Measurements from ENCODE around the gene OCIAD1. TPM values are rescaled to one million over a fixed set of nuclear protein-coding genes. Genes with fewer than 3 reads are reported as not detected.
"Not testable (repeated sequence)": the region's sequence is repeated elsewhere in the genome, so short reads cannot be mapped to it uniquely, and the experiment has no call there.

OCIAD1 gene
- total RNA-seq, 1 donor from 2014 or later: 72.4 TPM

GRCh38 chr4:48804584-48805301 lies 26.1 kb upstream of the OCIAD1 start:
- TF ChIP-seq POLR2AphosphoS5 (IDR thresholded peaks at IDR 0.05; ENCODE audit: insufficient read depth in 1 of 2, low read depth in 1 of 2) (no peak), POLR2A (IDR thresholded peaks at IDR 0.05) (no peak)
- TF ChIP-seq, protein P1, sequence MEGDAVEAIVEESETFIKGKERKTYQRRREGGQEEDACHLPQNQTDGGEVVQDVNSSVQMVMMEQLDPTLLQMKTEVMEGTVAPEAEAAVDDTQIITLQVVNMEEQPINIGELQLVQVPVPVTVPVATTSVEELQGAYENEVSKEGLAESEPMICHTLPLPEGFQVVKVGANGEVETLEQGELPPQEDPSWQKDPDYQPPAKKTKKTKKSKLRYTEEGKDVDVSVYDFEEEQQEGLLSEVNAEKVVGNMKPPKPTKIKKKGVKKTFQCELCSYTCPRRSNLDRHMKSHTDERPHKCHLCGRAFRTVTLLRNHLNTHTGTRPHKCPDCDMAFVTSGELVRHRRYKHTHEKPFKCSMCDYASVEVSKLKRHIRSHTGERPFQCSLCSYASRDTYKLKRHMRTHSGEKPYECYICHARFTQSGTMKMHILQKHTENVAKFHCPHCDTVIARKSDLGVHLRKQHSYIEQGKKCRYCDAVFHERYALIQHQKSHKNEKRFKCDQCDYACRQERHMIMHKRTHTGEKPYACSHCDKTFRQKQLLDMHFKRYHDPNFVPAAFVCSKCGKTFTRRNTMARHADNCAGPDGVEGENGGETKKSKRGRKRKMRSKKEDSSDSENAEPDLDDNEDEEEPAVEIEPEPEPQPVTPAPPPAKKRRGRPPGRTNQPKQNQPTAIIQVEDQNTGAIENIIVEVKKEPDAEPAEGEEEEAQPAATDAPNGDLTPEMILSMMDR (IDR thresholded peaks at IDR 0.05): no peak
- no peaks in the 10 kb centered on the region for H3K27me3 ChIP-seq
- no peaks in the 10 kb centered on the region for H3K36me3 ChIP-seq
- H3K4me1 ChIP-seq: peaks cover 16% of the 10 kb centered on the region
- H3K27ac ChIP-seq: no peak overlapping the region
- H3K9me3 ChIP-seq: no peaks in the 10 kb centered on the region
- no peak overlapping the region for H3K4me3 ChIP-seq
- intact Hi-C loops (cut with DNase I): no loop called here
- DNase-seq (ENCODE audit: extremely low spot score in 2 of 2): no peak

DNA sequence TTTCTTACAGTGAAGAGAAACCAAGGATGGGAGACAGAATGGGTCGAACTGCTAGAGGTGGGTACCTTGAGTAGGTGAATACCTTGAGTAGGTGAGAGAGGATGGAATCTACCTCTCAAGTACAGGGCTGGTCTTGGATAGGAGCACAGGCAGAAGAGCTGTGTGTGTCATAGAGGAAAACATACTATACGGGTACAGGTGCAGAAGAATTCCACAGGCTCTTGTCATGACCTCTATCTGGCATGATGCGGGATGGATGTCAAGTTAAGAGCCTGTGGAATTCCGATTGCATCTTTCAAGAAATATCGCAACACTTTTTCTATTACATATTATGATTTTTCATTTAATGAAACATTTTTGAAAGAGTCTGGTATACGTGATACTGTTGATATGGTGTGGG lies 18.0 kb upstream of the OCIAD1 start:
- no peak for TF ChIP-seq POLR2A (IDR thresholded peaks at IDR 0.05)
- TF ChIP-seq, protein P1 (IDR thresholded peaks at IDR 0.05): no peak
- no peak overlapping the region for H3K4me3 ChIP-seq
- no peaks in the 10 kb centered on the region for H3K9me3 ChIP-seq
- H3K27ac ChIP-seq: no peak overlapping the region
- intact Hi-C loops (cut with DNase I): no loop called here
- H3K27me3 ChIP-seq: no peaks in the 10 kb centered on the region
- H3K4me1 ChIP-seq: no peaks in the 10 kb centered on the region
- H3K36me3 ChIP-seq: no peaks in the 10 kb centered on the region
- DNase-seq (ENCODE audit: extremely low spot score in 2 of 2): no peak

DNA sequence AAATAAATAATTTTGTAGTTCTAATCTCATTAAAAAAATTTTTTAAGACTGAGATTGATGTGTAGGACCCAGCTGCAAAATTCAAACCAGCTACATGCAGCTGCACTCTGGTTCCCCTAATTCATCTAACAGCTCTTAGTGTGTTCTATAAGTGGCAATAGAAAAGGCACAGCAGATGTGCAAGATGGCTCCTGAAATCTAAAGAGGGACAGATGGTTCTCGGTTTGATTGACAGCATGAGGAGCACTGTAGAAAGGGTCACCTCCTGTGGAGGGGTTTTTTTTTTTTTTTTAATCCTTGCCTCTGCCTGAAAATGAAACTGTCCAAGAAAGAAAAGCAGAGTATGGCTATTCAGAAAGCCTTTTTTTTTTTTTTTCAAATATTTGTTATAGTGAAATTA lies 16.9 kb upstream of the OCIAD1 start:
- Histone ChIP-seq H3K4me1 (no peaks in the 10 kb centered on the region), H3K4me3 (no peak overlapping the region), H3K9me3 (no peaks in the 10 kb centered on the region), H3K27ac (no peak overlapping the region), H3K27me3 (no peaks in the 10 kb centered on the region), H3K36me3 (no peaks in the 10 kb centered on the region)
- intact Hi-C loops (cut with DNase I): no loop called here
- no peak for TF ChIP-seq POLR2AphosphoS5 (IDR thresholded peaks at IDR 0.05; ENCODE audit: insufficient read depth in 1 of 2, low read depth in 1 of 2)
- no peak for TF ChIP-seq POLR2A (IDR thresholded peaks at IDR 0.05)
- TF ChIP-seq, protein P1 (IDR thresholded peaks at IDR 0.05): no peak
- DNase-seq (ENCODE audit: extremely low spot score in 2 of 2): no peak

- H3K9me3 ChIP-seq: no peaks in the 10 kb centered on the region
- H3K36me3 ChIP-seq: no peaks in the 10 kb centered on the region
- H3K4me1 ChIP-seq: no peaks in the 10 kb centered on the region
- no peaks in the 10 kb centered on the region for H3K27me3 ChIP-seq
- no peak overlapping the region for H3K27ac ChIP-seq
- no peak for DNase-seq (ENCODE audit: extremely low spot score in 2 of 2)
- intact Hi-C loops (cut with DNase I): no loop called here
- no peak overlapping the region for H3K4me3 ChIP-seq
- TF ChIP-seq, protein P1 (IDR thresholded peaks at IDR 0.05): no peak
- TF ChIP-seq POLR2AphosphoS5 (IDR thresholded peaks at IDR 0.05; ENCODE audit: insufficient read depth in 1 of 2, low read depth in 1 of 2): no peak
- TF ChIP-seq POLR2A (IDR thresholded peaks at IDR 0.05): no peak
Observed at GRCh38 chr4:48815483-48815882, 15.4 kb upstream of the OCIAD1 start.

- H3K4me1 ChIP-seq; DNase-seq (ENCODE audit: extremely low spot score in 2 of 2); H3K27me3 ChIP-seq; H3K4me3 ChIP-seq; H3K36me3 ChIP-seq; intact Hi-C loops (cut with DNase I); H3K27ac ChIP-seq; H3K9me3 ChIP-seq: not testable (repeated sequence)
Observed at GRCh38 chr4:48816297-48816696, 14.6 kb upstream of the OCIAD1 start.

All from vagina (tissue), 2 donors.